Neutrophil (primary cell): ENCODE measurements around the gene ERGIC3.

Source experiments
- H3K27ac ChIP-seq: fragments of 200-600 bp; sonication (generic); 2 replicates; pipeline ENCODE4 v1.5.1; 2016; ENCODE audit warnings: mild to moderate bottlenecking, moderate library complexity
- H3K27me3 ChIP-seq: fragments of 200-600 bp; sonication (generic); 2 replicates; pipeline ENCODE4 v1.6.0; 2016; ENCODE audit warnings: mild to moderate bottlenecking
- H3K36me3 ChIP-seq: fragments of 200-600 bp; sonication (generic); 2 replicates; pipeline ENCODE4 v1.5.1; 2017
- H3K4me1 ChIP-seq, 2 experiments: fragments of 200-600 bp in 1 of 2; sonication (generic) in 1 of 2; 1 replicate in 1 of 2; 2 replicates in 1 of 2; pipeline versions ENCODE4 v1.5.1 to v1.6.1; 2013 to 2016; ENCODE audit warnings: low read depth in 1 of 2, low read length in 1 of 2, mild to moderate bottlenecking in 1 of 2, moderate library complexity in 1 of 2; ENCODE audit not compliant: control insufficient read depth in 1 of 2, insufficient read depth in 1 of 2
- H3K4me3 ChIP-seq, 2 experiments: fragments of 200-600 bp in 1 of 2; sonication (generic) in 1 of 2; 1 replicate in 1 of 2; 2 replicates in 1 of 2; pipeline ENCODE4 v1.5.1; 2013 to 2016; ENCODE audit warnings: low read depth in 1 of 2, low read length in 1 of 2, mild to moderate bottlenecking in 1 of 2, moderate library complexity in 1 of 2
- H3K9me3 ChIP-seq: fragments of 200-600 bp; sonication (generic); 2 replicates; pipeline ENCODE4 v1.5.1; 2016
- TF ChIP-seq, protein P1 (sequence below): fragments of 200-600 bp; sonication (generic); IDR thresholded peaks from 2 replicates; pipeline ENCODE4 v1.5.1; 2016; ENCODE audit warnings: antibody characterized with exemption

The ERGIC3 gene

DNA sequence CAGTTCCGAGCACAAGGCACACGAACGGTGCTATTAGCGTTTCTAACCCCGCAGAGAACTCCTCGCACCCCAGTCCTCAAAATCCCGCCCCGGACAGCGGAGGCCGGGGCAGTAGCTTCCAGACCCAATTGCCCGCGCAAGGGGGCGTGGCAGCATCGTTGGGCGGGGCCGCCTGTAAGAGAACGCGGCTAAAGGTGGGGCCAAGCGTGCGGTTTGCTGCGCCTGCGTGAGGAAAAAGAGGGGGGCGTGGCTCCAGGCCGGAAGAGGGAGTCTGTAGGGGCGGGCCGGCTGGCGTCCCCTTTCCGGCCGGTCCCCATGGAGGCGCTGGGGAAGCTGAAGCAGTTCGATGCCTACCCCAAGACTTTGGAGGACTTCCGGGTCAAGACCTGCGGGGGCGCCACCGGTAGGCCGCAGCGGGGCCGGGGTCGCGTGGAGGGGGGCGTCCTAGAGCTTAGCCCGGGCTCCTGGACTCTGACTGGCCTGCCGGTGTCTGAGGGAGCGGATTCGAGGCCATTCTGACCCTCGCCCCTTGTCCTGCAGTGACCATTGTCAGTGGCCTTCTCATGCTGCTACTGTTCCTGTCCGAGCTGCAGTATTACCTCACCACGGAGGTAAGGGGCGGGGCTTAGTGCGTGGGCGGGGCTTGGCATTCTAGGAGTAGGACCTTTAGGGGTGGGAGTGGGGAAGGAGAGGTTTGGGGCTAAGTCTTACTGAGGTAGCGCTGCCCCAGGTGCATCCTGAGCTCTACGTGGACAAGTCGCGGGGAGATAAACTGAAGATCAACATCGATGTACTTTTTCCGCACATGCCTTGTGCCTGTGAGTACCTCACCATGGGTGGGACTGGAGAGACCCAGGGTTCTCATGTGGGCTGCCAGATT, at the start of gene ERGIC3:
TSS of gene ERGIC3 (plus strand) at position 296 of the 880 bp plus-strand sequence. CDS start at position 316, 20 bp downstream.
- Histone ChIP-seq H3K4me1 (peaks cover 6 to 11% of the 10 kb centered on the region in 2 experiments), H3K4me3 (peak within 1 kb of the TSS; percentile 72 to 84), H3K9me3 (no peaks in the 10 kb centered on the region), H3K36me3 (no peaks in the 10 kb centered on the region), H3K27ac (peak within 1 kb of the TSS; percentile 87), H3K27me3 (no peaks in the 10 kb centered on the region)
- TF ChIP-seq, protein P1, sequence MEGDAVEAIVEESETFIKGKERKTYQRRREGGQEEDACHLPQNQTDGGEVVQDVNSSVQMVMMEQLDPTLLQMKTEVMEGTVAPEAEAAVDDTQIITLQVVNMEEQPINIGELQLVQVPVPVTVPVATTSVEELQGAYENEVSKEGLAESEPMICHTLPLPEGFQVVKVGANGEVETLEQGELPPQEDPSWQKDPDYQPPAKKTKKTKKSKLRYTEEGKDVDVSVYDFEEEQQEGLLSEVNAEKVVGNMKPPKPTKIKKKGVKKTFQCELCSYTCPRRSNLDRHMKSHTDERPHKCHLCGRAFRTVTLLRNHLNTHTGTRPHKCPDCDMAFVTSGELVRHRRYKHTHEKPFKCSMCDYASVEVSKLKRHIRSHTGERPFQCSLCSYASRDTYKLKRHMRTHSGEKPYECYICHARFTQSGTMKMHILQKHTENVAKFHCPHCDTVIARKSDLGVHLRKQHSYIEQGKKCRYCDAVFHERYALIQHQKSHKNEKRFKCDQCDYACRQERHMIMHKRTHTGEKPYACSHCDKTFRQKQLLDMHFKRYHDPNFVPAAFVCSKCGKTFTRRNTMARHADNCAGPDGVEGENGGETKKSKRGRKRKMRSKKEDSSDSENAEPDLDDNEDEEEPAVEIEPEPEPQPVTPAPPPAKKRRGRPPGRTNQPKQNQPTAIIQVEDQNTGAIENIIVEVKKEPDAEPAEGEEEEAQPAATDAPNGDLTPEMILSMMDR, result peak; percentile 38

DNA sequence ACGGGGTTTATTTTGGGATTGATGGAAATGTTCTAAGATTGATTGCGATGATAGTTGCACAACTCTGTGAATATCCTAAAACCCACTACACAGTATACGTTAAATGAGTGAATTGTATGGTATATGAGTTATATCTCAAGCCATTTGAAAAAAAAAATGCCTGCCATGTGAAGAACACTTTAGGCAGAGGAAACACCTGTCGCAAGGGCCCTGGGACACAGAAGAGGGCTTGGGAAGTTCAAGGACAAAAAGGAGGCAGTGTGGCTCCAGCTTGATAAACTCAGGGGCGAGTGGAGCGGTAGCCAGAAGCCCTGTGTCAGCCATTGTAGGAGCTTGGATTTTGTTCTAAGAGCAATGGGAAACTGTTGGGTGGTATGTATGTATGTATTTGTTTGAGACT, 49.5 kb upstream of the ERGIC3 start:
- peaks cover 41% of the 10 kb centered on the region for H3K36me3 ChIP-seq

DNA sequence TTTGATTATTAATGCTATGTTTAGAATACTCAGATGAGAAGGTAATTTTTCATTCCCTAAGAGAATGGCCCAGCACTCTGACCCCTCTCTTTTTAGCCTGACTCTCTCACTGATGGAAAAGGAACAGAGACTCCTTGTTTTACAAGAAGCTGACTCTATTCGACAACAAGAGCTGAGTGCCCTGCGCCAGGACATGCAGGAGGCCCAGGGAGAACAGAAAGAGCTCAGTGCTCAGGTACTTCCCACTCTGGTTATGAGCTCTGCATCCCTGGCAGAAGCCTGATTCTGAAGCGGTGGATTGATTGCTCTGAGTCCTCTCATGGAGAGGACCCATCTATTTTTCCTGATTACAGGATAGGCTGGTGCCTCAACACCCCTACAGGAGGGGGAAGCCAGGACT, 45.4 kb upstream of the ERGIC3 start:
- Histone ChIP-seq H3K36me3 (peaks cover 82% of the 10 kb centered on the region), H3K27ac (no peak overlapping the region), H3K4me1 (peaks cover 9 to 13% of the 10 kb centered on the region in 2 experiments), H3K27me3 (no peaks in the 10 kb centered on the region), H3K4me3 (no peak overlapping the region), H3K9me3 (no peaks in the 10 kb centered on the region)
- TF ChIP-seq, protein P1, result no peak

More for the DNA sequence above, 49.5 kb upstream of the ERGIC3 start:
- Histone ChIP-seq H3K4me1 (peaks cover 37 to 42% of the 10 kb centered on the region in 2 experiments), H3K9me3 (no peaks in the 10 kb centered on the region), H3K27ac (no peak overlapping the region), H3K27me3 (no peaks in the 10 kb centered on the region), H3K4me3 (no peak overlapping the region)
- TF ChIP-seq, protein P1, result no peak

DNA sequence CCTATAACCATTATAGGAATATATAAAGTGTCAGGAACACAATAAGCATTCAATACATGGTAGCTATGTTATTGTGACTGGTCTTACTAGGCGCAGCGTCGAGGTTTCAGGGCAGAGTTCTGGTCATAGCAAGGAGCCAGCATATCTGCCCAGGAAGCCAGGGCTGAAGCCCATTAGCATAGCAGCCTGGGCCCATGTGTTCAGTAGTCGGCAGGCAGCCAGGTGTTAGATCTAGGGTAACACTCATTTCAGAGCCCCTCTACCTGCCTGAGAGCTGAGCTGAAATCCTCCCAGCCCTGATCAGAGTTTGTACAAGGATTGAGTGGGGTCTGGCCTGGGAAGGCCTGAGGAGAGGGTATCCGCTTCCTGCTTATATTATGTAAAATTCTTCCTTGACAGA, 44.6 kb upstream of the ERGIC3 start:
- H3K27ac ChIP-seq, result no peak overlapping the region
- H3K4me3 ChIP-seq, result no peak overlapping the region

DNA sequence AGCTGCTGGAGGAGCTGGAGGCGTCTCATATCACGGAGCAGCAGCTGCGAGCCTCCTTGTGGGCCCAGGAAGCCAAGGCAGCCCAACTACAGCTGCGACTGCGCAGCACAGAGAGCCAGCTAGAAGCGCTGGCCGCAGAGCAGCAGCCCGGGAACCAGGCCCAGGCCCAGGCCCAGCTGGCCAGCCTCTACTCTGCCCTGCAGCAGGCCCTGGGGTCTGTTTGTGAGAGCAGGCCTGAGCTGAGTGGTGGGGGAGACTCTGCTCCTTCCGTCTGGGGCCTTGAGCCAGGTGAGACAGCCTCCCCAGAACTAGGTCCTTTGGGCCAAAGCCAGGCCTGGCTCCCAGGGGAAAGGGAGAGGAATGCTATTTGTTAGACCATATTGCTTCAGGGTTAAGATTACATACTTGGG, 44.1 kb upstream of the ERGIC3 start:
- TF ChIP-seq, protein P1, result no peak
- Histone ChIP-seq H3K4me3 (no peak overlapping the region), H3K36me3 (peaks cover 94% of the 10 kb centered on the region), H3K9me3 (no peaks in the 10 kb centered on the region), H3K4me1 (peaks cover 0 to under 1% of the 10 kb centered on the region in 2 experiments), H3K27ac (no peak overlapping the region), H3K27me3 (no peaks in the 10 kb centered on the region)

More for the DNA sequence above, 44.6 kb upstream of the ERGIC3 start:
- H3K4me1 ChIP-seq, result peaks cover 2 to 5% of the 10 kb centered on the region in 2 experiments
- no peaks in the 10 kb centered on the region for H3K27me3 ChIP-seq
- TF ChIP-seq, protein P1, result no peak
- no peaks in the 10 kb centered on the region for H3K9me3 ChIP-seq
- peaks cover 90% of the 10 kb centered on the region for H3K36me3 ChIP-seq
